Cardiac fibroblast (primary cell): ENCODE data around the gene ABCG4.
A peak's percentile ranks its signal among the peaks of the same experiment; 100 is the strongest.

Source experiments
- DNase-seq, 2 donors: peaks; one replicate each; pipeline versions ENCODE4 v3.0.0 to v3.0.0-alpha.2; 2010; ENCODE audit warnings: low read depth in 2 of 2
- H3K4me3 ChIP-seq, 2 donors: replicated peaks in 1 of 2; 1 replicate in 1 of 2; 2 replicates in 1 of 2; pipeline ENCODE4 v1.5.1; 2011; ENCODE audit warnings: low read depth in 2 of 2, low read length in 2 of 2, mild to moderate bottlenecking in 2 of 2, moderate library complexity in 1 of 2
- CTCF ChIP-seq: IDR thresholded peaks from one replicate; pipeline ENCODE4 v1.5.1; 2011; ENCODE audit warnings: low read depth, mild to moderate bottlenecking, low read length, inconsistent platforms

The ABCG4 gene

DNA sequence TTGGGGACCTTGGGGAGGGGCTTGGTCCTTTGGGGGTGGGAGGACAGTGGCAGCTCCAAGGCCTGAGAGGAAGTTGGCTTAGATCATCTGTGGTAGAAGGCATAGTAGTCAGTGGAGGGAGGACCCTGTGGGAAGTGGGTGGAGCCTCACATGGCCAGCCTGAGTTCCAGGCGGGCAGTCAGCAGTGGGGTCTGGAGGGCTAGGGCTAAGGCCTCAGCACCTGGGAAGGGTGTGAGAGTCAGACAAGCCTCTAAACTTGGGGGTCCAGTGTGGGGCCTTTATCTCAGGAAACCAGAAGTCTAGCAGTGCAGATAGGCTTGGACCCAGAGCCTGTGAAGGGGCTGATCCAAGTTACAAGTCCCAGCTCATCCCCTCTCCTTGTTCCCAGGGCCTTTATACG is 23.7 kb downstream of the ABCG4 start:
- DNase-seq: no peak
- H3K4me3 ChIP-seq: no peak overlapping the region
- no peak for TF ChIP-seq CTCF

DNA sequence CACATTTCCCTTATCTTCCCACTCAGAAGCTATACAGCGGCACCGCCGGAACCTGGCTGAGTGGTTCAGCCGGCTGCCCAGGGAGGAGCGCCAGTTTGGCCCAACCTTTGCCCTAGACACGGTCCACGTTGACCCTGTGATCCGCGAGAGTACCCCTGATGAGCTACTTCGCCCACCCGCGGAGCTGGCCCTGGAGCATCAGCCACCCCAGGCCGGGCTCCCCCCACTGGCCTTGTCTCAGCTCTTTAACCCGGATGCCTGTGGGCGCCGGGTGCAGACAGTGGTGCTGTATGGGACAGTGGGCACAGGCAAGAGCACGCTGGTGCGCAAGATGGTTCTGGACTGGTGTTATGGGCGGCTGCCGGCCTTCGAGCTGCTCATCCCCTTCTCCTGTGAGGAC is 24.6 kb downstream of the ABCG4 start:
- H3K4me3 ChIP-seq: no peak overlapping the region
- DNase-seq: no peak
- TF ChIP-seq CTCF: no peak

DNA sequence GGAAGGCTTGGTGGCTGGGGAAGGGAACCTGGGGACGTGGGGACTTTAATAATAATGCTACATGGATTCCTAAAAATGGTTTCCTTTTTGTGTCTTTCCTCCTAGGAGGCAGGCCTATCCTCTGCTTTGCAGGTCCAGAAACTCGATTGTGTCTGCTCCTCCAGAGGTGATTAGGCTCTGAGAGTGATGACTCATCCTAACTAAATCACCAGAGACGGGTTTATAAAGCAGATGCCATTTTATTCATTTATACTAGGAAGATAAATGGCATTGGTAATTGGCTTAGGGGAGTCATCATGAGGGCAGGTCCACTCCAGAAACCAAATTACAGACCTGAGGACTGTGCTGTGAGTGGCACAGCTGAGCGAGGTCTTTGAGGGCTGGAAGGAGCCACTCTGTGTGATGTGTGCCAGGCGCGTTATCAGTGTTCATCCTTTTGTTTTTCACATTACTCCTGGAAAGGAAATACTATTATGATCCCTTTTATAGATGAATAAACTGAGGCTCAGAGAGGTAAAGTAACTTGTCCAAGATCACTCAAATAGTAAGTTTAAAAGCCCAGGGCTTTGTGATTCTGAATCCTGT is 26.7 kb downstream of the ABCG4 start:
- peak; percentile 25 to 32 for DNase-seq
- no peak for TF ChIP-seq CTCF
- H3K4me3 ChIP-seq: no peak overlapping the region

- no peak for TF ChIP-seq CTCF
- peak in 1 of 2 donors; percentile 10 for DNase-seq
- no peak overlapping the region for H3K4me3 ChIP-seq
Measured at GRCh38 chr11:119178166-119178680, 29.4 kb downstream of the ABCG4 start.

GRCh38 chr11:119179342-119179741 is 30.5 kb downstream of the ABCG4 start:
- H3K4me3 ChIP-seq: no peak overlapping the region
- TF ChIP-seq CTCF: no peak
- DNase-seq: no peak

GRCh38 chr11:119179983-119180382 is 31.1 kb downstream of the ABCG4 start:
- no peak for TF ChIP-seq CTCF
- H3K4me3 ChIP-seq: no peak overlapping the region
- DNase-seq: no peak
